AG09309 (cell line): Measurements from ENCODE around the gene AFP.

Experiments used
- DNase-seq: peaks from one replicate; pipeline ENCODE4 v3.0.0-alpha.2; 2010; ENCODE audit warnings: low read depth
- H3K4me3 ChIP-seq: 2 replicates; pipeline ENCODE4 v1.5.1; 2011; ENCODE audit warnings: mild to moderate bottlenecking, low read depth, low read length, moderate library complexity; ENCODE audit not compliant: control insufficient read depth
- TF ChIP-seq, protein P1 (sequence below): IDR thresholded peaks from 2 replicates; pipeline ENCODE4 v1.5.1; 2011; ENCODE audit warnings: mild to moderate bottlenecking, low read depth, low read length, inconsistent platforms; ENCODE audit not compliant: insufficient read depth, control insufficient read depth; ENCODE audit errors: missing control alignments

AFP gene

GRCh38 chr4:73396993-73397972 is 38.7 kb upstream of the AFP start:
- no peak overlapping the region for H3K4me3 ChIP-seq
- TF ChIP-seq, protein P1, sequence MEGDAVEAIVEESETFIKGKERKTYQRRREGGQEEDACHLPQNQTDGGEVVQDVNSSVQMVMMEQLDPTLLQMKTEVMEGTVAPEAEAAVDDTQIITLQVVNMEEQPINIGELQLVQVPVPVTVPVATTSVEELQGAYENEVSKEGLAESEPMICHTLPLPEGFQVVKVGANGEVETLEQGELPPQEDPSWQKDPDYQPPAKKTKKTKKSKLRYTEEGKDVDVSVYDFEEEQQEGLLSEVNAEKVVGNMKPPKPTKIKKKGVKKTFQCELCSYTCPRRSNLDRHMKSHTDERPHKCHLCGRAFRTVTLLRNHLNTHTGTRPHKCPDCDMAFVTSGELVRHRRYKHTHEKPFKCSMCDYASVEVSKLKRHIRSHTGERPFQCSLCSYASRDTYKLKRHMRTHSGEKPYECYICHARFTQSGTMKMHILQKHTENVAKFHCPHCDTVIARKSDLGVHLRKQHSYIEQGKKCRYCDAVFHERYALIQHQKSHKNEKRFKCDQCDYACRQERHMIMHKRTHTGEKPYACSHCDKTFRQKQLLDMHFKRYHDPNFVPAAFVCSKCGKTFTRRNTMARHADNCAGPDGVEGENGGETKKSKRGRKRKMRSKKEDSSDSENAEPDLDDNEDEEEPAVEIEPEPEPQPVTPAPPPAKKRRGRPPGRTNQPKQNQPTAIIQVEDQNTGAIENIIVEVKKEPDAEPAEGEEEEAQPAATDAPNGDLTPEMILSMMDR: no peak
- DNase-seq: no peak

DNA sequence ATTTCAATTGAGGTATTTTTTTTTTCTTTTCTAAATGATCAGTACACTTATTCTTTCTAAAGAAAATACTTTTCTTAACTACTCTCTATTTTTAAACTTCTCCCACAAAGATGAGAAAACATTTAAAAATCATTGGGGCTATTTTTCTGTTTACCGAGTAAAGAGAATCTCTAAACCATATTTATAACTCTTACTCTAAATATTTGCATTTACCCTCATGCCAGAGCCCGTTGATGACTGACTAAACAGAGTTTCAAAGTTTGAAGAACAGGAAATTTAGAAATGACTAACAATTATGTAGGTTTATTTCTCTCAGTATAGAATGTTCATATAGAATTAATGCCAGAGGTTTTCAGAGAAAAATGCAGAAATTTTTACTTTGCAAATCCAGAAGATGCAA is 34.6 kb upstream of the AFP start:
- no peak overlapping the region for H3K4me3 ChIP-seq

DNA sequence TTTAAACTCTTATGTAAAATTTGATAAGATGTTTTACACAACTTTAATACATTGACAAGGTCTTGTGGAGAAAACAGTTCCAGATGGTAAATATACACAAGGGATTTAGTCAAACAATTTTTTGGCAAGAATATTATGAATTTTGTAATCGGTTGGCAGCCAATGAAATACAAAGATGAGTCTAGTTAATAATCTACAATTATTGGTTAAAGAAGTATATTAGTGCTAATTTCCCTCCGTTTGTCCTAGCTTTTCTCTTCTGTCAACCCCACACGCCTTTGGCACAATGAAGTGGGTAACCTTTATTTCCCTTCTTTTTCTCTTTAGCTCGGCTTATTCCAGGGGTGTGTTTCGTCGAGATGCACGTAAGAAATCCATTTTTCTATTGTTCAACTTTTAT is 32.0 kb upstream of the AFP start, which contains the start of gene ALB:
ALB (plus strand) TSS at position 246 of the 400 bp plus-strand sequence; CDS start at position 287, 41 bp downstream.
- H3K4me3 ChIP-seq: no peak within 1 kb of the TSS
- TF ChIP-seq, protein P1: no peak
- no peak for DNase-seq

More for the DNA sequence above, 34.6 kb upstream of the AFP start:
- no peak for DNase-seq
- TF ChIP-seq, protein P1: no peak

- TF ChIP-seq, protein P1: no peak
- no peak overlapping the region for H3K4me3 ChIP-seq
- DNase-seq: no peak
Measured at GRCh38 chr4:73404457-73404856, 31.6 kb upstream of the AFP start.

DNA sequence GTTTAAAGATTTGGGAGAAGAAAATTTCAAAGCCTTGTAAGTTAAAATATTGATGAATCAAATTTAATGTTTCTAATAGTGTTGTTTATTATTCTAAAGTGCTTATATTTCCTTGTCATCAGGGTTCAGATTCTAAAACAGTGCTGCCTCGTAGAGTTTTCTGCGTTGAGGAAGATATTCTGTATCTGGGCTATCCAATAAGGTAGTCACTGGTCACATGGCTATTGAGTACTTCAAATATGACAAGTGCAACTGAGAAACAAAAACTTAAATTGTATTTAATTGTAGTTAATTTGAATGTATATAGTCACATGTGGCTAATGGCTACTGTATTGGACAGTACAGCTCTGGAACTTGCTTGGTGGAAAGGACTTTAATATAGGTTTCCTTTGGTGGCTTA is 30.9 kb upstream of the AFP start:
- H3K4me3 ChIP-seq: no peak overlapping the region
- TF ChIP-seq, protein P1: no peak

DNA sequence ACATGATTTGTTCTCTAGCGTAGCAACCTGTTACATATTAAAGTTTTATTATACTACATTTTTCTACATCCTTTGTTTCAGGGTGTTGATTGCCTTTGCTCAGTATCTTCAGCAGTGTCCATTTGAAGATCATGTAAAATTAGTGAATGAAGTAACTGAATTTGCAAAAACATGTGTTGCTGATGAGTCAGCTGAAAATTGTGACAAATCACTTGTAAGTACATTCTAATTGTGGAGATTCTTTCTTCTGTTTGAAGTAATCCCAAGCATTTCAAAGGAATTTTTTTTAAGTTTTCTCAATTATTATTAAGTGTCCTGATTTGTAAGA is 29.5 kb upstream of the AFP start:
- DNase-seq: no peak
- TF ChIP-seq, protein P1: no peak
- no peak overlapping the region for H3K4me3 ChIP-seq

More for the DNA sequence above, 30.9 kb upstream of the AFP start:
- no peak for DNase-seq

DNA sequence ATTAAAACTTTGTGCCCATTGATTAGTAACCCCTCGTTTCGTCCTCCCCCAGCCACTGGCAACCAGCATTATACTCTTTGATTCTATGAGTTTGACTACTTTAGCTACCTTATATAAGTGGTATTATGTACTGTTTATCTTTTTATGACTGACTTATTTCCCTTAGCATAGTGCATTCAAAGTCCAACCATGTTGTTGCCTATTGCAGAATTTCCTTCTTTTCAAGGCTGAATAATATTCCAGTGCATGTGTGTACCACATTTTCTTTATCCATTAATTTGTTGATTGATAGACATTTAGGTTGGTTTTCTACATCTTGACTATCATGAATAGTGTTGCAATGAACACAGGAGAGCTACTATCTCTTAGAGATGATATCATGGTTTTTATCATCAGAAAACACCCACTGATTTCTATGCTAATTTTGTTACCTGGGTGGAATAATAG is 28.8 kb upstream of the AFP start:
- no peak for DNase-seq
- TF ChIP-seq, protein P1: no peak
- no peak overlapping the region for H3K4me3 ChIP-seq
